HG03342 (cell line): ENCODE measurements around the gene INPP5A.
"Not testable (repeated sequence)": the region's sequence is repeated elsewhere in the genome, so short reads cannot be mapped to it uniquely, and the experiment has no call there.

Experiments
- ATAC-seq: cut with Tn5 transposase; IDR thresholded peaks from one replicate; pipeline ENCODE4 v1.9.1; 2021; ENCODE audit warnings: mild to moderate bottlenecking, moderate library complexity; ENCODE audit not compliant: unreplicated experiment

The INPP5A gene

GRCh38 chr10:132546567-132547420, 9.2 kb downstream of the INPP5A start:
- ATAC-seq: no peak

- no peak for ATAC-seq
These were observed 9.9 kb downstream of the INPP5A start for GRCh38 chr10:132547421-132547861.

- ATAC-seq: no peak
These were observed 10.7 kb downstream of the INPP5A start for GRCh38 chr10:132548106-132548823.

GRCh38 chr10:132548869-132549268, 11.3 kb downstream of the INPP5A start:
- ATAC-seq: no peak

GRCh38 chr10:132549371-132549770, 11.8 kb downstream of the INPP5A start:
- ATAC-seq: no peak

GRCh38 chr10:132550366-132551092, 12.9 kb downstream of the INPP5A start:
- no peak for ATAC-seq

- peak; percentile 68 for ATAC-seq
These were observed 13.7 kb downstream of the INPP5A start for GRCh38 chr10:132551093-132551807.

- ATAC-seq: peak; percentile 3
These were observed 14.2 kb downstream of the INPP5A start for GRCh38 chr10:132551808-132552130.

GRCh38 chr10:132552635-132553034, 15.0 kb downstream of the INPP5A start:
- ATAC-seq: not testable (repeated sequence)

GRCh38 chr10:132553568-132553967, 16.0 kb downstream of the INPP5A start:
- not testable (repeated sequence) for ATAC-seq

GRCh38 chr10:132554053-132554990, 16.7 kb downstream of the INPP5A start:
- no peak for ATAC-seq

GRCh38 chr10:132554991-132555647, 17.5 kb downstream of the INPP5A start:
- ATAC-seq: peak; percentile 37

- ATAC-seq: no peak
These were observed 18.3 kb downstream of the INPP5A start for GRCh38 chr10:132555648-132556575.

GRCh38 chr10:132556994-132557441, 19.4 kb downstream of the INPP5A start:
- no peak for ATAC-seq

GRCh38 chr10:132557696-132558515, 20.3 kb downstream of the INPP5A start:
- ATAC-seq: no peak

- ATAC-seq: no peak
These were observed 21.2 kb downstream of the INPP5A start for GRCh38 chr10:132558516-132559413.
